ENCODE measurements around the gene ST6GALNAC5.

DNA sequence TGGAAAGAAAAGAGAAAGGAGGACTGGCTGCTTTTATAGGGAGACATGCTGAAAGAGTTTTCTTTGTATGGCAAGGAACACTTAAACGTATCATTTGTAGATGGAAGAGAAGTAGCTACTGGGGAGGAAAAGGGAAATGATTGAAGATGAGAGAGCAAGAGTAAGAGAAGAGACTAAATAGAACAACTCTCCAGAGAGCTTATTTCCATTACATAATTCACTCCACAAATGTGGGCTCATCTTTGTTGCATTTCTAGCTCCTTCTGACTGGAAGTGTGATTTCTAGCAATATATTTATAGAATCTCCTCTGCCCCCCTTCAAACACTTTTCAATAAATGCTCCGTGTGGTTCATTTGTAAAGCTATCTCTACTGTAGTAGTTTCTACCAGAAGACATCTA lies 71.0 kb downstream of the ST6GALNAC5 start:
- TF ChIP-seq, protein P1, sequence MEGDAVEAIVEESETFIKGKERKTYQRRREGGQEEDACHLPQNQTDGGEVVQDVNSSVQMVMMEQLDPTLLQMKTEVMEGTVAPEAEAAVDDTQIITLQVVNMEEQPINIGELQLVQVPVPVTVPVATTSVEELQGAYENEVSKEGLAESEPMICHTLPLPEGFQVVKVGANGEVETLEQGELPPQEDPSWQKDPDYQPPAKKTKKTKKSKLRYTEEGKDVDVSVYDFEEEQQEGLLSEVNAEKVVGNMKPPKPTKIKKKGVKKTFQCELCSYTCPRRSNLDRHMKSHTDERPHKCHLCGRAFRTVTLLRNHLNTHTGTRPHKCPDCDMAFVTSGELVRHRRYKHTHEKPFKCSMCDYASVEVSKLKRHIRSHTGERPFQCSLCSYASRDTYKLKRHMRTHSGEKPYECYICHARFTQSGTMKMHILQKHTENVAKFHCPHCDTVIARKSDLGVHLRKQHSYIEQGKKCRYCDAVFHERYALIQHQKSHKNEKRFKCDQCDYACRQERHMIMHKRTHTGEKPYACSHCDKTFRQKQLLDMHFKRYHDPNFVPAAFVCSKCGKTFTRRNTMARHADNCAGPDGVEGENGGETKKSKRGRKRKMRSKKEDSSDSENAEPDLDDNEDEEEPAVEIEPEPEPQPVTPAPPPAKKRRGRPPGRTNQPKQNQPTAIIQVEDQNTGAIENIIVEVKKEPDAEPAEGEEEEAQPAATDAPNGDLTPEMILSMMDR (IDR thresholded peaks at IDR 0.05; ENCODE audit: low read length) = no peak
- TF ChIP-seq EZH2 (optimal IDR thresholded peaks at IDR 0.05; ENCODE audit: low read depth, low read length) = no peak
- TF ChIP-seq EZH2phosphoT487 (IDR thresholded peaks at IDR 0.05; ENCODE audit: low read length) = no peak

Data from MM.1S (cell line).